ENCODE results near the gene FIGLA. TPM values are rescaled to one million over a fixed set of nuclear protein-coding genes. Genes with fewer than 3 reads are reported as not detected.

Gene FIGLA
- polyA plus RNA-seq, 1 donor (not counting 4 experiments of a cell fraction or from before 2014, with no cell fraction given): not detected

GRCh38 chr2:70756128-70756527 lies 34.3 kb downstream of the FIGLA start:
- H3K27me3 ChIP-seq (ENCODE audit: control insufficient read depth, extremely low read depth, insufficient read depth, low read length): peaks cover 15% of the 10 kb centered on the region
- dilution Hi-C loops (cut with MboI; ENCODE audit: extremely low pct_ligation_motif_present, low sequenced_read_pairs): no loop called here

GRCh38 chr2:70753902-70754301 lies 36.5 kb downstream of the FIGLA start:
- no peak overlapping the region for H3K27ac ChIP-seq (ENCODE audit: control insufficient read depth, insufficient read depth, low read length)
- no peaks in the 10 kb centered on the region for H3K4me1 ChIP-seq (ENCODE audit: control insufficient read depth, extremely low read depth, insufficient read depth, low read length)
- H3K9me3 ChIP-seq (ENCODE audit: control insufficient read depth, low read depth, low read length): no peaks in the 10 kb centered on the region
- dilution Hi-C loops (cut with MboI; ENCODE audit: extremely low pct_ligation_motif_present, low sequenced_read_pairs): no loop called here
- peaks cover 14% of the 10 kb centered on the region for H3K27me3 ChIP-seq (ENCODE audit: control insufficient read depth, extremely low read depth, insufficient read depth, low read length)
- H3K79me2 ChIP-seq (ENCODE audit: control insufficient read depth, insufficient read depth, low read length): no peaks in the 10 kb centered on the region
- TF ChIP-seq EZH2 (IDR thresholded peaks at IDR 0.05; ENCODE audit: low read length): no peak
- TF ChIP-seq CTCF (optimal IDR thresholded peaks at IDR 0.05 in 1 of 3, IDR thresholded peaks at IDR 0.05 in 1 of 3, conservative IDR thresholded peaks at IDR 0.05 in 1 of 3; ENCODE audit: extremely low read depth in 1 of 3, insufficient read depth in 2 of 3, low read length in 3 of 3): no peak
- no peaks in the 10 kb centered on the region for H3K9me1 ChIP-seq (ENCODE audit: control insufficient read depth, extremely low read depth, insufficient read depth, low read length)
- no peak overlapping the region for H3K4me3 ChIP-seq (ENCODE audit: control insufficient read depth in 2 of 3, extremely low read depth in 1 of 3, insufficient read depth in 2 of 3, low read depth in 1 of 3, low read length in 3 of 3)
- H4K20me1 ChIP-seq (ENCODE audit: control insufficient read depth, extremely low read depth, insufficient read depth, low read length): no peaks in the 10 kb centered on the region
- no peaks in the 10 kb centered on the region for H3K36me3 ChIP-seq (ENCODE audit: control insufficient read depth in 2 of 2, extremely low read depth in 1 of 2, insufficient read depth in 2 of 2, low read length in 2 of 2)
- H2AFZ ChIP-seq (ENCODE audit: control insufficient read depth, low read length): no peak overlapping the region
- FAIRE-seq (no peak), DNase-seq (ENCODE audit: low read depth, low spot score) (no peak)
- no peak overlapping the region for H3K4me2 ChIP-seq (ENCODE audit: control insufficient read depth, extremely low read depth, insufficient read depth, low read depth, low read length)
- H3K9ac ChIP-seq (ENCODE audit: control insufficient read depth, extremely low read depth, insufficient read depth, low read length): no peak overlapping the region

More at GRCh38 chr2:70756128-70756527, 34.3 kb downstream of the FIGLA start:
- Histone ChIP-seq H3K9me3 (ENCODE audit: control insufficient read depth, low read depth, low read length) (no peaks in the 10 kb centered on the region), H3K27ac (ENCODE audit: control insufficient read depth, insufficient read depth, low read length) (no peak overlapping the region), H3K9ac (ENCODE audit: control insufficient read depth, extremely low read depth, insufficient read depth, low read length) (no peak overlapping the region), H3K9me1 (ENCODE audit: control insufficient read depth, extremely low read depth, insufficient read depth, low read length) (no peaks in the 10 kb centered on the region), H3K4me1 (ENCODE audit: control insufficient read depth, extremely low read depth, insufficient read depth, low read length) (no peaks in the 10 kb centered on the region), H3K36me3 (ENCODE audit: control insufficient read depth in 2 of 2, extremely low read depth in 1 of 2, insufficient read depth in 2 of 2, low read length in 2 of 2) (no peaks in the 10 kb centered on the region), H4K20me1 (ENCODE audit: control insufficient read depth, extremely low read depth, insufficient read depth, low read length) (no peaks in the 10 kb centered on the region), H3K4me3 (ENCODE audit: control insufficient read depth in 2 of 3, extremely low read depth in 1 of 3, insufficient read depth in 2 of 3, low read depth in 1 of 3, low read length in 3 of 3) (no peak overlapping the region), H3K79me2 (ENCODE audit: control insufficient read depth, insufficient read depth, low read length) (no peaks in the 10 kb centered on the region), H2AFZ (ENCODE audit: control insufficient read depth, low read length) (no peak overlapping the region), H3K4me2 (ENCODE audit: control insufficient read depth, extremely low read depth, insufficient read depth, low read depth, low read length) (no peak overlapping the region)
- FAIRE-seq (no peak), DNase-seq (ENCODE audit: low read depth, low spot score) (no peak)
- TF ChIP-seq CTCF (optimal IDR thresholded peaks at IDR 0.05 in 1 of 3, IDR thresholded peaks at IDR 0.05 in 1 of 3, conservative IDR thresholded peaks at IDR 0.05 in 1 of 3; ENCODE audit: extremely low read depth in 1 of 3, insufficient read depth in 2 of 3, low read length in 3 of 3) (no peak), EZH2 (IDR thresholded peaks at IDR 0.05; ENCODE audit: low read length) (no peak)
